Bronchial epithelial cell (primary cell): Measurements from ENCODE around the gene PLK1. TPM values are rescaled to one million over a fixed set of nuclear protein-coding genes. Genes with fewer than 3 reads are reported as not detected.
"Not testable (repeated sequence)": the region's sequence is repeated elsewhere in the genome, so short reads cannot be mapped to it uniquely, and the experiment has no call there.

Source experiments
- DNase-seq: peaks from one replicate; pipeline ENCODE4 v3.0.0-alpha.2; 2010; ENCODE audit warnings: low read depth
- FAIRE-seq: peaks from 2 replicates; lab custom pipeline; 2011; peaks lifted over from hg19 to GRCh38; lab: Jason Lieb, UNC
- H3K27me3 ChIP-seq: 2 replicates; pipeline ENCODE4 v1.5.1; 2011; ENCODE audit warnings: low read length; ENCODE audit not compliant: control insufficient read depth, insufficient read depth
- H3K36me3 ChIP-seq: 2 replicates; pipeline ENCODE4 v1.5.1; 2011; ENCODE audit warnings: low read length; ENCODE audit not compliant: control insufficient read depth, insufficient read depth
- H3K4me3 ChIP-seq: 2 replicates; pipeline ENCODE4 v1.5.1; 2011; ENCODE audit warnings: mild to moderate bottlenecking, low read depth, low read length, control low read depth
- total RNA-seq: library from RNA; depleted of rRNA; stranded (reverse); fragments of >200 nt; gene quantifications from 2 replicates; pipeline ENCODE4 v1.2.1, GENCODE V29; 2014
- TF ChIP-seq, protein P1 (sequence below): IDR thresholded peaks from 2 replicates; pipeline ENCODE4 v1.5.1; 2011; ENCODE audit warnings: mild to moderate bottlenecking, moderate library complexity, low read length, control low read depth, inconsistent platforms; ENCODE audit not compliant: insufficient read depth, severe bottlenecking

The PLK1 gene
- total RNA-seq, 1 donor from 2014 or later: 1.3 TPM

DNA sequence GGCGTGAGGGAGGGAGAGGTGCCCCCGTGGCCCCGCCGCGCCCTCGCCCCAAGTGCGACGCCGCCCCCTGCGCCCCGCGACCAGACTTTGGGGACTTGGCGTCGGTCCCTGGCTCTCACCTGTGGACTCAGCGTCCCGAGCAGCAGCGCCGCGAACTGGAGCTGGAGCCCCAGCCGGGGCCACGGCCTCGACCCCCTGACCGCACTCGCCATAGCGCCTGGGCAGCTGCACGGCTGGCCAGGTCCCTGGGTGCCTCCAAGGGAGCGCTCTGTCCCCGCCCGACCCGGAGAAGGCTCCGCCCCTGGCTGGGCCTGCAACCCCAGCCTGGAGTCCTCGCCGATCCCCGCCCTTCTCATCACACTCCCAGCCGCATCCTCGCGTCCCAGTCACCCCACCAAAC lies 34.3 kb downstream of the PLK1 start, which contains the start of gene ERN2:
ERN2 (minus strand) TSS at position 247 of the 400 bp plus-strand sequence; CDS start at position 212, 35 bp downstream.
- TF ChIP-seq, protein P1, sequence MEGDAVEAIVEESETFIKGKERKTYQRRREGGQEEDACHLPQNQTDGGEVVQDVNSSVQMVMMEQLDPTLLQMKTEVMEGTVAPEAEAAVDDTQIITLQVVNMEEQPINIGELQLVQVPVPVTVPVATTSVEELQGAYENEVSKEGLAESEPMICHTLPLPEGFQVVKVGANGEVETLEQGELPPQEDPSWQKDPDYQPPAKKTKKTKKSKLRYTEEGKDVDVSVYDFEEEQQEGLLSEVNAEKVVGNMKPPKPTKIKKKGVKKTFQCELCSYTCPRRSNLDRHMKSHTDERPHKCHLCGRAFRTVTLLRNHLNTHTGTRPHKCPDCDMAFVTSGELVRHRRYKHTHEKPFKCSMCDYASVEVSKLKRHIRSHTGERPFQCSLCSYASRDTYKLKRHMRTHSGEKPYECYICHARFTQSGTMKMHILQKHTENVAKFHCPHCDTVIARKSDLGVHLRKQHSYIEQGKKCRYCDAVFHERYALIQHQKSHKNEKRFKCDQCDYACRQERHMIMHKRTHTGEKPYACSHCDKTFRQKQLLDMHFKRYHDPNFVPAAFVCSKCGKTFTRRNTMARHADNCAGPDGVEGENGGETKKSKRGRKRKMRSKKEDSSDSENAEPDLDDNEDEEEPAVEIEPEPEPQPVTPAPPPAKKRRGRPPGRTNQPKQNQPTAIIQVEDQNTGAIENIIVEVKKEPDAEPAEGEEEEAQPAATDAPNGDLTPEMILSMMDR: no peak
- DNase-seq (no peak), FAIRE-seq (no peak)
- Histone ChIP-seq H3K36me3 (no peaks in the 10 kb centered on the region), H3K4me3 (no peak within 1 kb of the TSS), H3K27me3 (peaks cover 3% of the 10 kb centered on the region)

DNA sequence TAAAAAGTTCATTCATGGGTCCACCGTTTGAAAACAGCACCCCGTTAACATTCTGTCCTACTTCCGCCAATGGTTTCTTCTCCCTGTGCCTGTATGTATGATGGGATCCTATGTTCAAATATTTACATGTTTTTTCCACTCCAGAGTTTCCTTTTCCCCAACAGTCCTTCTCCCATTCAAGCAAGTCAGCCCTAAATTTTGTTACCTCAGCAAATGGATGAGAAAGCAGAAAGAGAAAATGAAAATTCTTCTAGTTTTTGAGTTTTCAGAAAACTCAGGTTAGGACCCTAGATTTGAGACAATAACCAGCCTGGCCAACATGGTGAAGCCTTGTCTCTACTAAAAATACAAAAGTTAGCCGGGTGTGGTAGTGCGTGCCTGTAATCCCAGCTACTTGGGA lies 37.8 kb downstream of the PLK1 start:
- H3K4me3 ChIP-seq: no peak overlapping the region
- peaks cover 3% of the 10 kb centered on the region for H3K27me3 ChIP-seq
- DNase-seq (no peak), FAIRE-seq (no peak)
- no peaks in the 10 kb centered on the region for H3K36me3 ChIP-seq
- TF ChIP-seq, protein P1: no peak

DNA sequence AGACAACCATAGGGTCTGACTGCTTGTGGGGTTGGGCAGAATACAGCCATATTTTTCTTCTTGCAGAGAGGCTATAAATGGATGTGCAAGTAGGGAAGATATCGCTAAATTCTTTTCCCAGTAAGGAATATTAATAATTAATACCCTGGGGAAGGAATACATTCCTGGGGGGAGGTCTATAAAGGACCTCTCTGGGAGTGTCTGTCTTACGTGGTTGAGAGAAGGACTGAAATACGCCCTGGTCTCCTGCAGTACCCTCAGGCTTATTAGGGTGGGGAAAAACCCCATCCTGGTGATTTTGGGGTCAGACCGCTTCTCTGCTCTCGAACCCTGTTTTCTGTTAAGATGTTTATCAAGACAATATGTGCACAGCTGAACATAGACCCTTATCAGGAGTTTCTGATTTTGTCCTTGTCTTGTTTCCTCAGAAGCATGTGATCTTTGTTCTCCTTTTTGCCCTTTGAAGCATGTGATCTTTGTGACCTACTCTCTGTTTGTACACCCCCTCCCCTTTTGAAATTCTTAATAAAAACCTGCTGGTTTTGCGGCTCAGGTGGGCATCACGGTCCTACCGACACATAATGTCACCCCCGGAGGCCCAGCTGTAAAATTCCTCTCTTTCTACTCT lies 44.0 kb downstream of the PLK1 start:
- not testable (repeated sequence) for H3K36me3 ChIP-seq, H3K4me3 ChIP-seq, H3K27me3 ChIP-seq, DNase-seq, FAIRE-seq

DNA sequence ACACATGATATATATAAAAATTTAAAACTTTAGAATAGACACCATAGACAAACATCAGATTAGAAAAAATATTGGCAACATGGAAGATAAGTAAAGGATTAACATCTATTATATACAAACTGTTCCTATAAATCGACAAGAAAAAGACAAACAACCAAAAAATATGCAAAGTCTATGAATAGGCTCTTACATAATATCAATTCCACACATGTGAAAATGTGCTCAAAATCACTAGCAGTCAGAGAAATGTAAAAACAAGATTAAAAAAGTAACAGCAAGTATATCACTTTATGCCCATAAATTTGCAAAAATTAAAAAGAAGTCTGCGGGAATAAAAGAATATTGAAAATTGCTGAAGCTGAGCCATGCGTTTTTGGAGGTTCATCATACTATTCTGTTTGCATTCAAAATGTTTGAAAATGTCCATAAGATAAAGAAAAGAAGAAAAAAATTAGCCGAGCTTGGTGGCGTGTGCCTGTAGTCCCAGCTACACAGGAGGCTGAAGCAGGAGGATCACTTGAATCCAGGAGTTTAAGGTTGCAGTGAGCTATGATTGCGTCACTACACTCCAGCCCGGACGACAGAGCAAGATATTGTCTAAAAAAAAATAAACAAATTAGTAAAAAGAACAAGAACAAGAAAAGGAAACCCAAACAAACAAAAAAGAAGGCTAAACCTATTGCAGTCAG lies 45.6 kb downstream of the PLK1 start:
- DNase-seq: no peak
- no peaks in the 10 kb centered on the region for H3K36me3 ChIP-seq
- TF ChIP-seq, protein P1: no peak
- H3K27me3 ChIP-seq: no peaks in the 10 kb centered on the region
- no peak overlapping the region for H3K4me3 ChIP-seq
- no peak for FAIRE-seq

DNA sequence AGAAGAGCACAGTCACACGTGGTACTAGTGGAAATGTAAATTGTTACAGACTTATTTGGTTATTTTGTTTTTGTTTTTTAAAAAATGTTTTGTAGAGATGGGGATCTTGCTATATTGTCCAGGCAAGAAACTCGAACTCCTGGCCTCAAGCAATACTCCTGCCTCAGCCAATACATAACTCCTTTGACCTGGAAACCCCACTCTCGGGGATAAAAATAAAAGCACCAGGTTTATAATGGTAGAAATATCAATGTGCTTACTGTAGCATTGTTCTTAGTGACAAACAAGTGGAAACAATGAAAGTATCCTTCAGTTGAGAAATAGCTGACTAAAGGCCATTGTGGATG lies 46.1 kb downstream of the PLK1 start:
- TF ChIP-seq, protein P1: no peak
- Histone ChIP-seq H3K4me3 (no peak overlapping the region), H3K27me3 (no peaks in the 10 kb centered on the region), H3K36me3 (no peaks in the 10 kb centered on the region)
- DNase-seq (no peak), FAIRE-seq (no peak)

DNA sequence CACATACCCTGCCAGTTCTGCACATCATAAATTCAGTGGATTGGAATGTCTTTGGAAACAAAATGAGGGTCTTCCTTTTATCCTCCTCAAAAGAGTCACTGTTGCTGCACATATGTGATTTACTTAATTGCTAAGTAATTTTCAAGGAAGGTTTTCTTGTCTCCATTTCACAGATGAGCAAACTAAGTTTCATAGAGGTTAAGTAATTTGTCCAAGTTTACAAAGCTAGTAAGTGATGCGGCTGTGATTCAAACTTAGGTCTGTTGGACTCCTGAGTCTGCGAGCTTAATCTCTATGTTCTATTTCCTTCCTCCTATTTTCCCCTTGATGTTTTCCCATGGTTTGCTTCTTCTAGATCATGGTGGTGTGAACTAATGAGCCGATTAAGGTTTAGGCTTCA lies 48.0 kb downstream of the PLK1 start:
- no peak overlapping the region for H3K4me3 ChIP-seq
- FAIRE-seq (no peak), DNase-seq (no peak)
- TF ChIP-seq, protein P1: no peak
- no peaks in the 10 kb centered on the region for H3K36me3 ChIP-seq
- no peaks in the 10 kb centered on the region for H3K27me3 ChIP-seq
